Chondrocyte (in vitro differentiated cells): ENCODE results near the gene TSPAN7. TPM values are rescaled to one million over a fixed set of nuclear protein-coding genes. Genes with fewer than 3 reads are reported as not detected.

ENCODE experiments used
- DNase-seq: peaks from one replicate; pipeline ENCODE4 v3.0.0; 2021; ENCODE audit warnings: mixed read lengths, low spot score
- H3K27ac Mint-ChIP-seq: one replicate; pipeline ENCODE4 v1.8.0; 2021; ENCODE audit warnings: mild to moderate bottlenecking, moderate library complexity, mixed read lengths; ENCODE audit not compliant: unreplicated experiment
- H3K27me3 Mint-ChIP-seq: 2 replicates; pipeline ENCODE4 v1.8.0; 2021; ENCODE audit warnings: low read depth, mixed read lengths
- H3K36me3 Mint-ChIP-seq: 2 replicates; pipeline ENCODE4 v1.8.0; 2021; ENCODE audit warnings: low read depth, mixed read lengths
- H3K4me1 Mint-ChIP-seq: 2 replicates; pipeline ENCODE4 v1.8.0; 2021; ENCODE audit warnings: low read depth, mild to moderate bottlenecking, mixed read lengths
- H3K4me3 Mint-ChIP-seq: one replicate; pipeline ENCODE4 v1.8.0; 2021; ENCODE audit warnings: mild to moderate bottlenecking, moderate library complexity, mixed read lengths; ENCODE audit not compliant: unreplicated experiment
- H3K9me3 Mint-ChIP-seq: 2 replicates; pipeline ENCODE4 v1.8.0; 2021; ENCODE audit warnings: low read depth, mixed read lengths
- total RNA-seq: library from RNA; stranded (reverse); gene quantifications from 3 replicates; pipeline ENCODE4 v1.2.1, GENCODE V29; 2021
- TF ChIP-seq, protein P1 (sequence below): fragments of 200-600 bp; sonication (generic); IDR thresholded peaks from 2 replicates; pipeline ENCODE4 v1.5.0; 2021; ENCODE audit warnings: antibody characterized with exemption, mild to moderate bottlenecking, moderate library complexity

The TSPAN7 gene
- total RNA-seq, 1 donor from 2014 or later: not detected

GRCh38 chrX:38649221-38649620, 87.9 kb downstream of the TSPAN7 start:
- TF ChIP-seq, protein P1, sequence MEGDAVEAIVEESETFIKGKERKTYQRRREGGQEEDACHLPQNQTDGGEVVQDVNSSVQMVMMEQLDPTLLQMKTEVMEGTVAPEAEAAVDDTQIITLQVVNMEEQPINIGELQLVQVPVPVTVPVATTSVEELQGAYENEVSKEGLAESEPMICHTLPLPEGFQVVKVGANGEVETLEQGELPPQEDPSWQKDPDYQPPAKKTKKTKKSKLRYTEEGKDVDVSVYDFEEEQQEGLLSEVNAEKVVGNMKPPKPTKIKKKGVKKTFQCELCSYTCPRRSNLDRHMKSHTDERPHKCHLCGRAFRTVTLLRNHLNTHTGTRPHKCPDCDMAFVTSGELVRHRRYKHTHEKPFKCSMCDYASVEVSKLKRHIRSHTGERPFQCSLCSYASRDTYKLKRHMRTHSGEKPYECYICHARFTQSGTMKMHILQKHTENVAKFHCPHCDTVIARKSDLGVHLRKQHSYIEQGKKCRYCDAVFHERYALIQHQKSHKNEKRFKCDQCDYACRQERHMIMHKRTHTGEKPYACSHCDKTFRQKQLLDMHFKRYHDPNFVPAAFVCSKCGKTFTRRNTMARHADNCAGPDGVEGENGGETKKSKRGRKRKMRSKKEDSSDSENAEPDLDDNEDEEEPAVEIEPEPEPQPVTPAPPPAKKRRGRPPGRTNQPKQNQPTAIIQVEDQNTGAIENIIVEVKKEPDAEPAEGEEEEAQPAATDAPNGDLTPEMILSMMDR: no peak
- Mint-ChIP-seq H3K27me3 (peaks cover 6% of the 10 kb centered on the region), H3K4me1 (no peaks in the 10 kb centered on the region), H3K9me3 (no peaks in the 10 kb centered on the region), H3K36me3 (no peaks in the 10 kb centered on the region), H3K27ac (no peak overlapping the region), H3K4me3 (no peak overlapping the region)
- no peak for DNase-seq

- H3K4me1 Mint-ChIP-seq: no peaks in the 10 kb centered on the region
- H3K4me3 Mint-ChIP-seq: no peak overlapping the region
- no peak overlapping the region for H3K27ac Mint-ChIP-seq
- H3K36me3 Mint-ChIP-seq: no peaks in the 10 kb centered on the region
- peaks cover 4% of the 10 kb centered on the region for H3K27me3 Mint-ChIP-seq
- H3K9me3 Mint-ChIP-seq: no peaks in the 10 kb centered on the region
- no peak for DNase-seq
- TF ChIP-seq, protein P1: no peak
Measured at GRCh38 chrX:38649674-38650647, 88.6 kb downstream of the TSPAN7 start.

- Mint-ChIP-seq H3K9me3 (no peaks in the 10 kb centered on the region), H3K4me1 (no peaks in the 10 kb centered on the region), H3K4me3 (no peak overlapping the region), H3K27me3 (no peaks in the 10 kb centered on the region), H3K27ac (no peak overlapping the region), H3K36me3 (no peaks in the 10 kb centered on the region)
- DNase-seq: no peak
- TF ChIP-seq, protein P1: no peak
Measured at GRCh38 chrX:38651625-38652601, 90.6 kb downstream of the TSPAN7 start.

DNA sequence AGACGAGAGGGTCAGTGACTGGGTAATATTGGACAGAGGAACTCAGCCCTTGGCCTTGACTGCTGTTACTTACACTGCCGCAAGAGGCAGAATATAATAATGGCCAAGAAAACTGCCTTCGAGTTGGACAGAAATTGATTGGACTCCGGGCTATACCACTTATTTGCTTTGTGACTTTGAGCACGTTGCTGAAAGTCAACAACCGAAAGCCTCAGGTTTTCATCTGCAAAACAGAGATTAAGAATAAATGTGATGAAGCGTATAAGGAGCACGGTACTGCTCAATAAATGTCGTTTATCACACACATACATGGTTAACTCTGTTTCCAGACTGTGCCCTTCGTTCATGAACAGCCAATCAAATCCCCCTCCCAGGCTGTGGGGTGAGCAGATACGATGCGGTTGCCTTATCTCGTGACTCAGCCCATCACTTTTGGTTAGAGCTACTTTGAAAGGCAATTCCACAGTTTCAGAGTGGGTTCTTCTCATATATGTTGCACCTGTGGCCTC, 91.6 kb downstream of the TSPAN7 start:
- no peaks in the 10 kb centered on the region for H3K27me3 Mint-ChIP-seq

More for the DNA sequence above, 91.6 kb downstream of the TSPAN7 start:
- Mint-ChIP-seq H3K36me3 (no peaks in the 10 kb centered on the region), H3K9me3 (no peaks in the 10 kb centered on the region), H3K27ac (no peak overlapping the region), H3K4me3 (no peak overlapping the region), H3K4me1 (no peaks in the 10 kb centered on the region)
- TF ChIP-seq, protein P1: no peak
- DNase-seq: no peak
